Measurements from ENCODE around the gene GNG2.
A peak's percentile ranks its signal among the peaks of the same experiment; 100 is the strongest.

Gene GNG2

GRCh38 chr14:51860164-51860824 lies at the start of gene GNG2:
Gene GNG2 (plus strand): TSS chr14:51860612. CDS start chr14:51950679, 90,067 bp downstream.
- peak; percentile 69 for DNase-seq (ENCODE audit: low spot score)

DNA sequence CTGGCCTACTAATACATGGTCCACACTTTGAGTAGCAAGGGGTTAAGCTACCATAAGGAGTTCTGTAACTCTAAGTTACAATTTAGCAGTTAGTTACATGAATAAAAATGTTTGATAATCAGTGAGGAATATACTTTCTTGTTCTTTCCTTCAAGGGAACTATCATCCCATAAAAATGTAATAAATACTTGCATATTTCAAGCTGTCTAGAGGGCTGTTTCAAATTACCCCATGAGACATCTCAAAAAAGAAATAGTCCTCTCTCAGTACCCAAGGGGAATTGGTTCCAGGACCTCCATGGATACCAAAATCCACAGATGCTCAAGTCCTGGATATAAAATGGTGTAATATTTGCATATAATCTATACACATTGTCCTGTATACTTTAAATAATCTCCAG lies 48.7 kb upstream of the GNG2 start:
- DNase-seq (ENCODE audit: low spot score) = no peak

DNA sequence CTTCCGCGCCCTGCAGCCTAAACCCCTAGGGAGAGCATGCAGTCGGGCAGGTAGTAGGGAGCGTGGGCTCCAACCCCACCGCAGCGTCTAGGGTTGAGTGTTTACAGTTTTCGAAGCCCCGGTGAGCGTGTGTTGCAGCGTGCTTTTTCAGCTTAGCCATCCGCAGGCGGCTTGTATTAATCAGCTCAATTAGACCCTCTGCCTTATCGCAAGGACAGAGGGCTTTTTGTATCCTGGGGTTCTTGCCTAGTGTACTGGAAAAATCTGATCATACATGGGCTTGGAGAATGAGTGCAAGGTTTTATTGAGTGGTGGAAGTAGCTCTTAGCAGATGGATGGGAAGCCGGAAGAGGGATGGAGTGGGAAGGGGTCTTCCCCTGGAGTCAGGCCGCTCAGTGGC lies 44.4 kb upstream of the GNG2 start:
- DNase-seq (ENCODE audit: low spot score) = no peak

DNA sequence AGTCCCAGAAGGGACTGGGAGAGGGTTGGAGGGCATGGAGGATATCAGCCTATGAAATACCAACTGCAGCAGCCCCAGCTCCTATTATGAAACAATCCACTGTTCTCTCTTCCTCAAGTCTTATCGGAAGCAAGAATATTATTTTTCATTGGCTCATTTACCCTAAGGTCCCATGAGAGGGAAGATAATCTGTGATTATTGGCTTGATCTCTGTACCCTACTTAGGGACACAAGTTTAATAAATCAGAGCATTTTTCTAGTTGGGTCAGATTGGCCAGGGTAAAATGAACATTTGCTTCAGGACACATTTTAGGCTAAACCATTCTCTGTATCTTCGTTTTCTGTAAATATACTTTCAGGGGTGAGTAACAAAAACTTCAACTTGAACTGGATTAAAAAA lies 43.1 kb upstream of the GNG2 start:
- DNase-seq (ENCODE audit: low spot score) = no peak

DNA sequence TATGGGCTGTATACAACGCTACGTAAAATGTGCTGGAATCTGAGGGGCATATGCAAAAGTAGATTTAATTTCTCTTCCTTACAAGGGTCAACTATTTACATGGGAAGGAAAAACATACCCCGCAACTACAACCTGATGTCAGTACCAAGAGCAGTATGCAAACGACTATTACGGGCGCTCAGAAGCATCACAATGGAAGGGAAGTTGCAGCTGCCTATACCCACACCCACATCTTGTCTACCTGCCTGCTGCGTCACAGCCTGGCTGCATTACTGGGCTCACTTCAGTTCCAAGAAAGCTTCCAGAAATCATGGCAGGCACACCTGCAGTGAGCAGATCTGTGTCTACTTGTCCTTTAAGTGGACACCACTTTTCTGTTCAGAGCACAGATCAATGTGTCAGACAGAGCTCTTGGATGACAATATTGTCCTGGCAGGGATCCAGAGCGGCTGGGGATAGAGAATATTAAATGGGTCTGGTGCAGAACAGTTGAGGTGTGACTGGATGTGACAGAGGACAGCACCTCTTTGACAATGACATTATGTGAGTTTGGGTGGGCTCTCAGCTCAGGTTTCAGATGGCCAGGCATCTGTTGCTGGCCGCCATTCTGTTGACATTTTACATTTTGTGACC lies 41.5 kb upstream of the GNG2 start:
- DNase-seq (ENCODE audit: low spot score) = no peak

- no peak for DNase-seq (ENCODE audit: low spot score)
Measured at GRCh38 chr14:51821822-51822221, 38.6 kb upstream of the GNG2 start.

GRCh38 chr14:51822499-51822898 lies 37.9 kb upstream of the GNG2 start:
- no peak for DNase-seq (ENCODE audit: low spot score)

GRCh38 chr14:51823706-51824105 lies 36.7 kb upstream of the GNG2 start:
- no peak for DNase-seq (ENCODE audit: low spot score)

DNA sequence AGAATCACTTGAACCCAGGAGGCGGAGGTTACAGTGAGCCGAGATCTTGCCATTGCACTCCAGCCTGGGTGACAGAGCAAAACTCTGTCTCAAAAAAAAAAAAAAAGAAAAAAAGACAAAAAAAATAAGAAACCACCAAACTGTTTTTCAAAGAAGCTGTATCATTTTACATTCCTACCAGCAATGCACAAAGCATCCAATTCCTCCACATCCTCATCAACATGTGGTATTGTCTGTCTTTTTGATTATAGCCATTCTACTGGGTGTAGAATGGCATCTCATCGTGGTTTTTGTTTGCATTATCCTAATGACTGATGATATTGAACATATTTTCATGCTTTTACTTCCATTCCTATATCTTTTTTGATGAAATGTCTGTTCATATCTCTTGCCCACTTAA lies 36.2 kb upstream of the GNG2 start:
- no peak for DNase-seq (ENCODE audit: low spot score)

DNA sequence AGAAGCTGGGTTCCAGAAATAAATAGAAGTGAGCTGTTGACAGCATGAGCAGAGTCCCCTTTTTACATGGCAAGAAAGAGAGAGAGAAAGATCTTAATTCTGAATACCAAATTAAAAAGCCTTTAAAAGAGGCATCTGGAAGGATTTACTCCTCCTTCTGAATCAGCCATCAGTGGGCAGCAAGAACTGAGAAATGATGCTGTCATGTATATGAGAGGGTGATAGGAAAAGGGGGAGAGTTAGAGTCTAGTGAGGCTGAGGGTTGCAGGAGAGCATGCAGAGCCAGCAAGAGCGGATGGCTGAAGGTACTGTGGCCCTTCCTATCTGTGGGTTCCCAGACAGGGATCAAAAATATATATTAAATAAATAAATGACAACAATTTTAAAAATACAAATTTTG lies 34.5 kb upstream of the GNG2 start:
- no peak for DNase-seq (ENCODE audit: low spot score)

DNA sequence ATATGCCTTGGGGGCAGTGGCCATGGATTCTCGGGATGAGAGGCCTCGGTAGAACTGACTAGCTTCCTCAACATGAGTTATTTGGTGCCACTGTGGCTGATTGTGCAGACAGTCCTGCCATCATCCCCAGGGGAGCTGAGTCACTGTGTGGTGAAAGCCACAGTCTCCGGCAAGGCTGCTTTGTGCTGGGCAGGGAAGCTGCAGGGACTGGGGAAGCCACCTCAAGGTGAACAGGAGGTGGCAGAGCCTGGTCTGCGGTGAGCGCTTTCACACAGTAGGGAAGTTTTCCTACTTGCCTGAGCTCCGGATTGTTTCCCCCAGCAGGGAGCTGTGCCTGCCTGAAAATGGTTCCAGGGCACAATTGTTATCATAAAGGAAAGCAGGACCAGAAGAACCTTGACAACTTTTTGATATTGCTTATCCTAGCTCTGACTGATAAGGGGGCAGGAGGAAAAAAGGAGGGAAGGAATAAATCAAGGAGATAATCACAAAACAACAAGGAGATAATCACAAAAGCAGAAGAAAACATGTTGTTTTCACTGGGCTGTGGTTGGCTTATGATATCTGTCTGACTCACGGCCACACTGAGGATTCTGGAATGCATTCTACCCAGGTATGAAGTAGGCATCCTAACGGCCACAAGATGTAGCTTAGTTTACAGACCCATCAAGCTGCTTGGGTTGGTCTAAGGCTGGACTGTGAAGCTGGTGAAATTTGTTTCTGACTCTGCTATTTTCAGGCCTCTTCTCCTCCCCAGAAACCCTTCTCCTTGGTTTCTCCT lies 32.2 kb upstream of the GNG2 start:
- no peak for DNase-seq (ENCODE audit: low spot score)

DNA sequence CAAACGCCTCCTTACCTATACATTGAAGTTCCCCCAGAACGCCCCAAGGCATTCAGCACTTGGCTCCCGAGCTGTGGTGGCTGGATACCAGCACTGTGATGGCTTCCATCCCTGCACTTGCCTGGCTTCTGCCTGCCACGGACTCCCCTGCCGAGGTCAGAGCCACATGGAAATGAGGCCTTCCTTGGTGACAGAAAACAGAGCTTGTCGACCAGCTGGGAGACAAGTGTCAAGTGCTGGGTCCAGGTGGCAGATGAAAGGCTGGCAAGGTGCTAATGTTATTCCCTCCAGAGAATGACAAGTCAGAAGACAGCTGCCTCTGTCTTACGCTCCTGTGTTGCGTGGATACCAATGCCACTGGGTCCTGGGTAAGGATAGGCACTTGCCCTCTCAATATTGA lies 26.2 kb upstream of the GNG2 start:
- DNase-seq (ENCODE audit: low spot score) = no peak

- DNase-seq (ENCODE audit: low spot score) = no peak
Measured at GRCh38 chr14:51836417-51836816, 24.0 kb upstream of the GNG2 start.

DNA sequence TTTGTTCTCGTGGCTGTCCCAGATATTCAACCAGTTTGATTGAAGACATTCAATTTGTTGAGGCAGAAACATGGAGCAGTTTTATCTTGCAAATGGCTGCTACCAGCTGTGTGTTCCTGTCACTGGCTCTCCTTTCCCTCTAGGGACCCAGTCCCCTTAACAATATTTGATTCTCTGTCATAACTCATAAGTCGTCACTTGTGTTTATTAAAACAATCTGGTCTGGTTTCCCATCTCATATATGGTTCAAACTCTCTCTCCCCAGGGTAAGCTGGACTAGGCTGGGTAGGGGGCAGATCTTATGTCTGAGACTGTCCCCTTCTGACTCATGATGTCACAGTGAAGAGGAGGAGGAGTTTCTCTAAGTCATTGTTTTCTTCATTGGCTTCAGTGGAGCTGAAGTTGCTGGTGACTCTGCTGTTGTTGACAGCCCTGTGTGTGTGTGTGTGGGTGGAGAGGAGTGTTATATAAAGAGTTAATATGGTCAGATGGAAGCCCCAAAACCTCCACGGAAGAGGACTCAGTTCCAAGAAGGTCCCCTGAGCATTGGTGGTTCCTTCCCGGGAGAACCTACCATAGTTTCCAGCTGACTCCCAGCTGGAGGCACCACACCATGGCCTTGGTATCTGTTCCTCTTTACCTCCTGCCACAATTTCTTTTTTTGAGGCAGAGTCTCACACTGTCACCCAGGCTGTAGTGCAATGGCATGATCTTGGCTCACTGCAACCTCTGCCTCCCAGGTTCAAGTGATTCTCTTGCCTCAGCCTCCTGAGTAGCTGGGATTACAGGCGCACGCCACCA lies 16.1 kb upstream of the GNG2 start:
- no peak for DNase-seq (ENCODE audit: low spot score)

DNA sequence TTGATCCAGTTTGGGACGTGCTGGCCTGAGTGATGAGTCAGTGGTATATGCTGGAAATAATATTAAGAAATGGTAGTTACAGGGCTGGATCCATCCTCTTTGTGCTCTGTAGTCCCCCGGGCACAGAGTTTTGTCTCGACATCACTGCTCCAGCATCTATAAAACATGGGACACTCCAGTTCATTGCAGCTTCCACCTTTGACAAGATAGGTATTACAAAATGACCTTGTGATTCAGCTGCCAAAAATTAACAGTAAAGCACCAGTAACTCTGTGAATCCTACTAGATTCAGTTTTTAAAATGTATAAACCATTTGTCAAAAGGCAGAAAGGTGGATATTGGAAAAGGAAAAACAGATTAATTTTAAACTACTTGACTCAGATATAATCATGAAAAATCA lies 14.6 kb upstream of the GNG2 start:
- DNase-seq (ENCODE audit: low spot score) = no peak

GRCh38 chr14:51846631-51847488 lies 13.6 kb upstream of the GNG2 start:
- DNase-seq (ENCODE audit: low spot score) = peak; percentile 38

- no peak for DNase-seq (ENCODE audit: low spot score)
Measured at GRCh38 chr14:51847489-51847796, 13.0 kb upstream of the GNG2 start.

GRCh38 chr14:51848120-51848519 lies 12.3 kb upstream of the GNG2 start:
- DNase-seq (ENCODE audit: low spot score) = no peak

DNA sequence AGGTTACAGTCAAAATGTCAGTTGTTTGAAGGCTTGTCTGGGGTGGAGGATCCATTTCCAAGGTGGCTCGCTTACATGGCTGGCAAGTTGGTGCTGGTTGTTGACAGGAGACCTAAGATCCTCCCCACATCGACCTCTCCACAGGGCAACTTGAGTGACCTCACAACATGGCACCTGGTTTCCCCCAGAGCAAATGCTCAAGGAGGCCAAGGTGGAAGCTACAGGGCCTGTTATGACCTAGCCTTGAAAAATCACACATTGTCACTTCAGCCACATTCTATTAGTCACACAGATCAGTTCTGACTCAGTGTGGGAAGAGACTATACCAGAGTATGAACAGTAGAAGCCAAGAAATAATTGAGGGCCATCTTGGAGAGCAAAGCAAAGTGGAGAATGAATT lies 11.3 kb upstream of the GNG2 start:
- DNase-seq (ENCODE audit: low spot score) = no peak

- no peak for DNase-seq (ENCODE audit: low spot score)
Measured at GRCh38 chr14:51850651-51851050, 9.8 kb upstream of the GNG2 start.

DNA sequence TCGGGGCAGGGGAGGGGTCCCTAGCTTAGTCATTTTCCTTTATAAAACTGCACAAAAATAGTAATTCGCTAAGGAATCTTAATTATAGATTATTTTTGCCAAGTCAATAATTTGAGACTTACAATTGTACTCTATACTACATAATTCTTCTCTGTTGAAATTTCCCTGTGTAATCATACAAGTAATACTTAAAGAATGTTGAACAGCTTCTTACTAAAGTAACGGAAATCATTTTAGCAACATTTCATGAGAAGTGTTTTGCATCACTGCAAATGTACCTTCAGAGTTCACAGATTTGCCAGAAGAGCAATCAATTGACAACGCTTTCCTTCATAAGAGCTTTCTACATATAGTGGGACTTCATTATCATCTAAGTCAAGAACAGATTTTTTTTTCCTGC lies 7.9 kb upstream of the GNG2 start:
- no peak for DNase-seq (ENCODE audit: low spot score)

DNA sequence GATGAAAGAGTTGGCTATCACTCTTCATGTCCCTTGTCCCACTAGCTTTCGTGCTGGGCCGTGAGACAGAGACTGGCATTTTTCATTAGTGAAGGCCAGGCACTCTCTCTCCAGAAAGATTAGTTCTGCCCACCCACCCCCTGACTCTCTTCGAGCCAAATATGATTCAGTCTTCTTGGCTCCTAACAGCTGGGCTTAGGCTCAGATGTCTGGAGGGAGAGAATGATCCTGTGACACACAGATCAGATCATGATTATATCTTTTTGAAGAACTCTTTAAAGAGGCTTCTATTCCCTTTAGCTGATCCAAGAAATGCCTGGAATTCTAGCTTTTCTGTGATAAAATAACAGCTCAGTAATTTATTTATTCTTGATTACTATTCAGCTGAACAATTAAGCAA lies 5.2 kb upstream of the GNG2 start:
- DNase-seq (ENCODE audit: low spot score) = no peak

Data from cerebellar cortex (tissue), 1 donor.